ENCODE measurements around the gene LCA5L. TPM values are rescaled to one million over a fixed set of nuclear protein-coding genes. Genes with fewer than 3 reads are reported as not detected.

Gene LCA5L
- total and polyA plus RNA-seq, 3 donors from 2014 or later = 61.9 to 103 (median 88.0) TPM

- Histone ChIP-seq H3K27me3 (no peaks in the 10 kb centered on the region), H3K4me3 (peak overlapping the region; percentile 45 to 56), H3K9me3 (no peaks in the 10 kb centered on the region), H3K36me3 (ENCODE audit: low read depth, missing control alignments) (peaks cover 5% of the 10 kb centered on the region), H3K27ac (peak overlapping the region in 1 of 2 donors; percentile 69), H3K4me1 (peaks cover 12% of the 10 kb centered on the region)
- intact Hi-C loops (cut with DNase I; ENCODE audit: low total_unique reads) = loop anchor here (10.0 kb wide), 1 partner anchor 204 kb away; the partner anchor contains the start of gene PSMG1
- DNase-seq = no peak
- 0 to 2% methylated on average over 8 to 10 of the region's 10 CpGs for WGBS, 2 donors
- TF ChIP-seq, protein P1, sequence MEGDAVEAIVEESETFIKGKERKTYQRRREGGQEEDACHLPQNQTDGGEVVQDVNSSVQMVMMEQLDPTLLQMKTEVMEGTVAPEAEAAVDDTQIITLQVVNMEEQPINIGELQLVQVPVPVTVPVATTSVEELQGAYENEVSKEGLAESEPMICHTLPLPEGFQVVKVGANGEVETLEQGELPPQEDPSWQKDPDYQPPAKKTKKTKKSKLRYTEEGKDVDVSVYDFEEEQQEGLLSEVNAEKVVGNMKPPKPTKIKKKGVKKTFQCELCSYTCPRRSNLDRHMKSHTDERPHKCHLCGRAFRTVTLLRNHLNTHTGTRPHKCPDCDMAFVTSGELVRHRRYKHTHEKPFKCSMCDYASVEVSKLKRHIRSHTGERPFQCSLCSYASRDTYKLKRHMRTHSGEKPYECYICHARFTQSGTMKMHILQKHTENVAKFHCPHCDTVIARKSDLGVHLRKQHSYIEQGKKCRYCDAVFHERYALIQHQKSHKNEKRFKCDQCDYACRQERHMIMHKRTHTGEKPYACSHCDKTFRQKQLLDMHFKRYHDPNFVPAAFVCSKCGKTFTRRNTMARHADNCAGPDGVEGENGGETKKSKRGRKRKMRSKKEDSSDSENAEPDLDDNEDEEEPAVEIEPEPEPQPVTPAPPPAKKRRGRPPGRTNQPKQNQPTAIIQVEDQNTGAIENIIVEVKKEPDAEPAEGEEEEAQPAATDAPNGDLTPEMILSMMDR (IDR thresholded peaks at IDR 0.05) = no peak
- TF ChIP-seq POLR2A (IDR thresholded peaks at IDR 0.05) = no peak
Observed at GRCh38 chr21:39388811-39389155, 56.8 kb downstream of the LCA5L start.

GRCh38 chr21:39388038-39388810 is 57.4 kb downstream of the LCA5L start:
- H3K27ac ChIP-seq = peak overlapping the region; percentile 39 to 69
- peak overlapping the region; percentile 45 to 56 for H3K4me3 ChIP-seq
- TF ChIP-seq POLR2A (IDR thresholded peaks at IDR 0.05) = no peak
- TF ChIP-seq, protein P1 (IDR thresholded peaks at IDR 0.05) = peak; percentile 79 to 95 (median 92)
- intact Hi-C loops (cut with DNase I; ENCODE audit: low total_unique reads) = loop anchor here (10.0 kb wide), 1 partner anchor 203 kb away; the partner anchor contains the start of gene PSMG1
- WGBS, 2 donors = 11% methylated on average over 24 to 34 of the region's 35 CpGs
- no peaks in the 10 kb centered on the region for H3K9me3 ChIP-seq
- H3K27me3 ChIP-seq = no peaks in the 10 kb centered on the region
- peaks cover 12% of the 10 kb centered on the region for H3K4me1 ChIP-seq
- DNase-seq = peak; percentile 94
- peaks cover 5% of the 10 kb centered on the region for H3K36me3 ChIP-seq (ENCODE audit: low read depth, missing control alignments)

DNA sequence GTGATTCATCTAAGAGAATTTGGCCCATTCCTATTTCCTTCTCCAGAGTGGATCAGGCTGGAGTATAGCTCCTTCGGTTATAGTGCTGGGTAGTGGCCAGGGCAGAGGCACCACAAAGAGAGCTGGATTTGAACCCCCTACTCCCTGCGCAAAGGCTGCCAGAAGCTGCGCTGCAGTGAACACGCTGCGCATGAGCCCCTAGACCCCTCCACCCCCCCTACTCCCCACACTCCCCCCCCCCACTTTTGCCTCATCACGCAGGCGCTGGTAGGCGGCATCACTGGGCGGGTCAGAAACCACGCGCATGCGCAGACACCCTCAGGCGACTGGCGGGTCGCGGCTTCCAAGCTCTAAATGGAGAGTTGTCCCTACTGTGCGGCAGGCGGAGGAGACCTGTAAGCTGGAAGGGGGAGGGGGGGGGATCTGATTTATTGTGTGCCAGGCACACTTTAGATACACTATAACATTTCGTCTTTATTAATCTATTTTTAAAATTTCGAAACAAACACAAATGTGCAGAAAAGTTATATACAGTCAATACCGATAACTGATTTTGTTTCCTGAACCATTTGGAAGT is 58.0 kb downstream of the LCA5L start:
- peaks cover 4% of the 10 kb centered on the region for H3K36me3 ChIP-seq (ENCODE audit: low read depth, missing control alignments)
- intact Hi-C loops (cut with DNase I; ENCODE audit: low total_unique reads) = loop anchor here (10.0 kb wide), 1 partner anchor 203 kb away; the partner anchor contains the start of gene PSMG1
- no peak for TF ChIP-seq POLR2A (IDR thresholded peaks at IDR 0.05)
- TF ChIP-seq, protein P1 (IDR thresholded peaks at IDR 0.05) = no peak
- peak; percentile 93 for DNase-seq
- peak overlapping the region; percentile 39 to 69 for H3K27ac ChIP-seq
- no peaks in the 10 kb centered on the region for H3K27me3 ChIP-seq
- peak overlapping the region; percentile 45 to 56 for H3K4me3 ChIP-seq
- 15 to 25% methylated on average over 10 to 21 of the region's 21 CpGs for WGBS, 2 donors
- H3K4me1 ChIP-seq = peaks cover 12% of the 10 kb centered on the region
- H3K9me3 ChIP-seq = no peaks in the 10 kb centered on the region

- peaks cover 12% of the 10 kb centered on the region for H3K4me1 ChIP-seq
- no peak for DNase-seq
- TF ChIP-seq POLR2A (IDR thresholded peaks at IDR 0.05) = no peak
- TF ChIP-seq, protein P1 (IDR thresholded peaks at IDR 0.05) = no peak
- H3K9me3 ChIP-seq = no peaks in the 10 kb centered on the region
- peak overlapping the region; percentile 39 to 69 for H3K27ac ChIP-seq
- no peaks in the 10 kb centered on the region for H3K27me3 ChIP-seq
- H3K36me3 ChIP-seq (ENCODE audit: low read depth, missing control alignments) = no peaks in the 10 kb centered on the region
- WGBS, 2 donors = 49 to 69% methylated on average over 11 of the region's 11 CpGs
- intact Hi-C loops (cut with DNase I; ENCODE audit: low total_unique reads) = loop anchor here (10.0 kb wide), 1 partner anchor 202 kb away; the partner anchor contains the start of gene PSMG1
- no peak overlapping the region for H3K4me3 ChIP-seq
Observed at GRCh38 chr21:39386899-39387298, 58.7 kb downstream of the LCA5L start.

Data from testis (tissue), 3 donors.